ENCODE data around the gene UGT8.

Gene UGT8

DNA sequence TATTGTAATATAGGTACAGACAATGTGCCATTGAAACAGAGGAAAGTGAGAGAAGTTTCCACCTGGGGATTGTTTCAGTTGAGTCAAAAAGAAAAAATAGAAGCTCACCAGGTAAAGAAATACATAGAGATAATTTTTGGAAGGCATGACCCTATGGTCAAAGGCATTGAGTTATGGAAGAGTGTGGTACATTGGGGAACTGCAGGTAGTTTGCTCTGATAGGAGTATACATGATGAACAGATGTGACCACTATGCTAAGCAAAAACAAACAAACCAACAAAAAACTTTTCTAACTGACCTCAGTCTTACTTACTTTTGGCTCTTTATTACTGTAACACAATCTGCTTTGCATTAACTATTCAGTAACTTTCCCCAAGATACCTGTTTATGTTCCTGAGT, 85.9 kb downstream of the UGT8 start:
- no peak overlapping the region for H3K4me3 ChIP-seq (ENCODE audit: low read depth, low read length)
- TF ChIP-seq, protein P1, sequence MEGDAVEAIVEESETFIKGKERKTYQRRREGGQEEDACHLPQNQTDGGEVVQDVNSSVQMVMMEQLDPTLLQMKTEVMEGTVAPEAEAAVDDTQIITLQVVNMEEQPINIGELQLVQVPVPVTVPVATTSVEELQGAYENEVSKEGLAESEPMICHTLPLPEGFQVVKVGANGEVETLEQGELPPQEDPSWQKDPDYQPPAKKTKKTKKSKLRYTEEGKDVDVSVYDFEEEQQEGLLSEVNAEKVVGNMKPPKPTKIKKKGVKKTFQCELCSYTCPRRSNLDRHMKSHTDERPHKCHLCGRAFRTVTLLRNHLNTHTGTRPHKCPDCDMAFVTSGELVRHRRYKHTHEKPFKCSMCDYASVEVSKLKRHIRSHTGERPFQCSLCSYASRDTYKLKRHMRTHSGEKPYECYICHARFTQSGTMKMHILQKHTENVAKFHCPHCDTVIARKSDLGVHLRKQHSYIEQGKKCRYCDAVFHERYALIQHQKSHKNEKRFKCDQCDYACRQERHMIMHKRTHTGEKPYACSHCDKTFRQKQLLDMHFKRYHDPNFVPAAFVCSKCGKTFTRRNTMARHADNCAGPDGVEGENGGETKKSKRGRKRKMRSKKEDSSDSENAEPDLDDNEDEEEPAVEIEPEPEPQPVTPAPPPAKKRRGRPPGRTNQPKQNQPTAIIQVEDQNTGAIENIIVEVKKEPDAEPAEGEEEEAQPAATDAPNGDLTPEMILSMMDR (IDR thresholded peaks at IDR 0.05; ENCODE audit: low read depth, low read length, missing control alignments): peak; percentile 14
- no peak for DNase-seq (ENCODE audit: low read depth)

DNA sequence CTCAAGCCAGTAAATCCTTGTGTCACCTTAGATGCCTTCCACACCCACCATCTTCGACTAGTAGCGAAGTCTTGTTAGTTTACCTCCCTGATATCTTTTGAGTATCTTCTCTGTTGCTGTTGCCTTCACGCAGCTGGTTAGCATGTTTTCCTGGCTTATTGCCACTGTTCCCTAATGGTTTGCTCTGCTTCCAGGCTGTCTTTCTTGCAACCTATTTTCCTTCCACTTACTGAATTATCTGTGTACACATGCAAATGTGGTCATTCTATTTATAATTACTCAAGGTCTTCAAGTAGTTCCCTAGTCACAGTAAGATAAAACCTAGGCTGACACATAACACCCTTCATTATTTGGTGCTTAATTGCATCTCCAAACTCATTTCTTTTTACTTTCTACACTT, 89.5 kb downstream of the UGT8 start:
- TF ChIP-seq, protein P1 (IDR thresholded peaks at IDR 0.05; ENCODE audit: low read depth, low read length, missing control alignments): no peak

DNA sequence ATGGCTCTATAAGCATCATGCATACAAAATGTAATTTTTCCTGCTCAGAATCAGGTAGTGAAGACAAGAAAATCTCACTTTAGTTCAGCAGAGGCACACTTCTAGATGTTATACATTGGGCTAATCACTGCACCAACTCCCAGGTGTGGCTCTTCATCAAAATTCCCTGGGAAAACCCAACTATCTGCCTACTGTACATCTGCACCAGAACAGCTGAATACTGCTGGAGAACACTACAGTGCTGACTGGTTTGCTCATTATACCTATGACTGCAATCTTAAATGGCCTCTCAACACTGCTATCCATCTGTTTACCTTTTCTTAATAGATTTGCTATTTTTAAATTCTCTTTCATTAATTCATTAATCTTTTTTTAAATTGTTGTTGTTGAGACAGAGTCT, 92.0 kb downstream of the UGT8 start:
- TF ChIP-seq, protein P1 (IDR thresholded peaks at IDR 0.05; ENCODE audit: low read depth, low read length, missing control alignments): no peak
- no peak overlapping the region for H3K4me3 ChIP-seq (ENCODE audit: low read depth, low read length)
- DNase-seq (ENCODE audit: low read depth): no peak

More for the DNA sequence above, 89.5 kb downstream of the UGT8 start:
- H3K4me3 ChIP-seq (ENCODE audit: low read depth, low read length): no peak overlapping the region
- DNase-seq (ENCODE audit: low read depth): no peak

DNA sequence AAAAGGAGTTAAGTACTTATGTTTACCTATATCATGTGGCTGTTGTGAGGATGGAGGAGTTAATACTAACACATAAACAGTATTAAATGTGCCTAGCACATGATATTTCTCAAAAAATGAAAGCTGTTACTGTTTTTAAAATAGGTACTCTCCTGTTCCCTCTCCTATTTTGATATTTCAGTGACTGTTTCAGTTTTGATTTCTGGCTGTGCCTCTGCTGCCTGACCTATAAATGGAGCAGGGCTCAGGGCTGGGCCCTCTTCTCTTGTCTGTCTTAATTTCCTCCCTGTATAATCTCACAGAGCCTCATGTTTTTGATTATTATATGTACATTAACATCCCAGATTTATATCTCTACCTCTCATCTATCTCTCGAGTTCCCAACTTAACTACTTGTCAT, 93.3 kb downstream of the UGT8 start:
- TF ChIP-seq, protein P1 (IDR thresholded peaks at IDR 0.05; ENCODE audit: low read depth, low read length, missing control alignments): no peak
- no peak for DNase-seq (ENCODE audit: low read depth)
- H3K4me3 ChIP-seq (ENCODE audit: low read depth, low read length): no peak overlapping the region

DNA sequence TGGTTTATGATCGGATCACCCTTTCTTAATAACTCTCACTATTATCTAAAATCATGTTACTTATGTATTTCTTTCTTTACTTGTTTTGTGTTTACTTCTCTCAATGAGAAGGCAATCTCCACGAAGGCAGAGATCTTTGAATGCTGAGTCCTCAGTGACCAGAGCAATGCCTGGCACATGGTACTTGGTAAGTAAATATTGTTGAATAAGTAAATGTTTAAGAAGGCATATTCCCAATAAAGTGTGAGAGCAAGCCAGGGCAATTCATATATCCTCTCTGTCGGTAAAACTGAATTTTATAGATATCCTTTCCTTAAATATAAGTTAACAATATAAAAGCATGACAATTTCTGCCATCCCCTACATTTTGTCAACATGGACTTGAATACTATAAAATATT, 94.4 kb downstream of the UGT8 start:
- TF ChIP-seq, protein P1 (IDR thresholded peaks at IDR 0.05; ENCODE audit: low read depth, low read length, missing control alignments): no peak
- no peak overlapping the region for H3K4me3 ChIP-seq (ENCODE audit: low read depth, low read length)
- no peak for DNase-seq (ENCODE audit: low read depth)

DNA sequence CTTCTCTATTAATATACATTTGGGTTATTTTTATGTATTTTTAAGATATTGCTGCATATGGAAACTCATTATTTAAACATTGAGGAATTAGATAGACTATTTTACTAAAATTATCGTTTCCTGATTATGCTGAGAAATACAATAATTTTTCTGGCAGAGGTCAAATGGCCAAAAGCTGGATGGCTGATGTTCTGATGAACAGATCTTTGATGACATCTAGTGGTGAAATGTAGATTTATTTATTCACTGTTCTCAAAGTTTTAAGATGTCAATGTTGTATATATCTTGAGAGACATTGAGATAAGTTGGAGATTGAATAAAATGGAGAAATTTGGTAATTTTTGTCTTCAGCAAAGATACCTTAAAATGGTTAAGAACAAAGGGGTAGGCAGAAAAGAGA, 96.2 kb downstream of the UGT8 start:
- DNase-seq (ENCODE audit: low read depth): no peak
- TF ChIP-seq, protein P1 (IDR thresholded peaks at IDR 0.05; ENCODE audit: low read depth, low read length, missing control alignments): peak; percentile 34
- no peak overlapping the region for H3K4me3 ChIP-seq (ENCODE audit: low read depth, low read length)

DNA sequence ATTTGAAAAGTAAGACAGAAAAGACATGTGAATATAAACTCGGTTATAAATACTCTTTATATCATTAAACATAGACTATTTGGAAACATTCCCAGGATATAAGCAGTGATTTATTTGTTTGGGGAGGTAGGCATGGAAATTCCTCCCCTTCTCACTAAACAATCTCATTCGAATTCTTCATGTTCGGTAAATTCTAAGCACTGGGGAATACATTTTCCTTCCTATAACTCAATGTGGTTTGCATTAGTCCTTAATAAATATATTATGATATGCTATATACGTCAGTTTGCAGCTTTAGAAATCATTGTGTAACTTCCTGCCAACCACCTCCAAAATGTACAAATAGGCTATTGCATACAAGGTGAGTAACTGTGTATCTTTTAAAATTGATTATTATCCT, 99.6 kb downstream of the UGT8 start:
- DNase-seq (ENCODE audit: low read depth): no peak
- TF ChIP-seq, protein P1 (IDR thresholded peaks at IDR 0.05; ENCODE audit: low read depth, low read length, missing control alignments): no peak
- H3K4me3 ChIP-seq (ENCODE audit: low read depth, low read length): no peak overlapping the region

All from GM12864 (cell line).